Endothelial cell of umbilical vein (primary cell): ENCODE results near the gene SOAT1. TPM values are rescaled to one million over a fixed set of nuclear protein-coding genes. Genes with fewer than 3 reads are reported as not detected.

ENCODE experiments used
- BruUV-seq: library from RNA; stranded (reverse); fragments of 400-500 nt; replicated peaks from 2 replicates; lab custom pipeline; 2021; lab: Mats Ljungman, UMichigan
- CTCF ChIA-PET: fragments of 300-600, 350-600 bp; sonication (Branson Sonifier 250); formaldehyde crosslinking; loops from one replicate; lab custom pipeline; 2021; ENCODE audit warnings: antibody characterized with exemption, inconsistent platforms; lab: Charles Lee
- POLR2A ChIA-PET: fragments of 300-600, 350-600 bp; sonication (Branson Sonifier 250); formaldehyde crosslinking; loops from one replicate; lab custom pipeline; 2021; ENCODE audit warnings: antibody characterized with exemption, inconsistent platforms; lab: Charles Lee
- DNase-seq: peaks from one replicate; pipeline ENCODE4 v3.0.0-alpha.2; 2011; ENCODE audit warnings: low read depth, low spot score
- FAIRE-seq: peaks from 2 replicates; lab custom pipeline; 2011; peaks lifted over from hg19 to GRCh38; lab: Jason Lieb, UNC
- H2AFZ ChIP-seq: 2 replicates; pipeline ENCODE4 v1.6.0; 2012; ENCODE audit warnings: low read depth, low read length, control low read depth, inconsistent platforms
- H3K27ac ChIP-seq: 2 replicates; pipeline ENCODE4 v1.5.1; 2011; ENCODE audit warnings: low read depth, mild to moderate bottlenecking, control low read depth, low read length, moderate library complexity; ENCODE audit not compliant: insufficient read depth
- H3K27me3 ChIP-seq, 2 experiments: 2 replicates each; pipeline versions ENCODE4 v1.6.0 to v1.6.1; 2011; ENCODE audit warnings: low read length in 2 of 2, mixed read lengths in 1 of 2; ENCODE audit not compliant: control insufficient read depth in 2 of 2, insufficient read depth in 2 of 2
- H3K36me3 ChIP-seq, 2 experiments: 2 replicates in 1 of 2; 3 replicates in 1 of 2; pipeline ENCODE4 v1.5.1; 2011; ENCODE audit warnings: low read length in 2 of 2, mild to moderate bottlenecking in 1 of 2, moderate library complexity in 1 of 2; ENCODE audit not compliant: control insufficient read depth in 2 of 2, insufficient read depth in 2 of 2; ENCODE audit errors: extremely low read depth in 1 of 2
- H3K4me1 ChIP-seq: 3 replicates; pipeline ENCODE4 v1.5.1; 2011; ENCODE audit warnings: mild to moderate bottlenecking, low read length; ENCODE audit not compliant: control insufficient read depth, insufficient read depth; ENCODE audit errors: extremely low read depth
- H3K4me2 ChIP-seq: 2 replicates; pipeline ENCODE4 v1.6.1; 2011; ENCODE audit warnings: low read length, control low read depth, mixed read lengths; ENCODE audit not compliant: insufficient read depth
- H3K4me3 ChIP-seq, 3 experiments: fragments of 200-600 bp in 1 of 3; sonication (generic), shearing (Covaris generic) in 1 of 3; replicated peaks in 1 of 3; 2 replicates each; pipeline ENCODE4 v1.5.1; 2011 to 2016; ENCODE audit warnings: control low read depth in 3 of 3, low read length in 3 of 3, mild to moderate bottlenecking in 2 of 3, inconsistent platforms in 1 of 3, low read depth in 1 of 3, moderate library complexity in 1 of 3; ENCODE audit not compliant: insufficient read depth in 1 of 3
- H3K79me2 ChIP-seq: 2 replicates; pipeline ENCODE4 v1.6.0; 2012; ENCODE audit warnings: low read length, inconsistent platforms; ENCODE audit not compliant: control insufficient read depth, insufficient read depth
- H3K9ac ChIP-seq: replicated peaks from 2 replicates; pipeline ENCODE3; 2011; ENCODE audit warnings: low read length, control low read depth; ENCODE audit not compliant: insufficient read depth; ENCODE audit errors: extremely low read depth
- H3K9me1 ChIP-seq: replicated peaks from 3 replicates; pipeline ENCODE4 v1.6.0; 2011; ENCODE audit warnings: mild to moderate bottlenecking, low read length; ENCODE audit not compliant: control insufficient read depth, insufficient read depth; ENCODE audit errors: extremely low read depth
- H3K9me3 ChIP-seq: replicated peaks from 2 replicates; pipeline ENCODE4 v1.5.1; 2012; ENCODE audit warnings: low read length, inconsistent platforms; ENCODE audit not compliant: control insufficient read depth, insufficient read depth
- H4K20me1 ChIP-seq: replicated peaks from 2 replicates; pipeline ENCODE3; 2011; ENCODE audit warnings: mild to moderate bottlenecking, low read length; ENCODE audit not compliant: control insufficient read depth, insufficient read depth; ENCODE audit errors: extremely low read depth
- EZH2 ChIP-seq: IDR thresholded peaks from 2 replicates; pipeline ENCODE4 v1.6.1; 2012; ENCODE audit warnings: borderline replicate concordance, low read depth, mild to moderate bottlenecking, moderate library complexity, low read length, inconsistent platforms; ENCODE audit not compliant: severe bottlenecking
- FOS ChIP-seq: IDR thresholded peaks from 2 replicates; pipeline ENCODE4 v1.6.1; 2011; ENCODE audit warnings: mild to moderate bottlenecking, low read length, moderate library complexity, borderline replicate concordance; ENCODE audit not compliant: insufficient read depth
- JUN ChIP-seq: IDR thresholded peaks from 2 replicates; pipeline ENCODE4 v1.6.1; 2011; ENCODE audit warnings: borderline replicate concordance, low read depth; ENCODE audit not compliant: insufficient read length, insufficient read depth
- MYC ChIP-seq: IDR thresholded peaks from one replicate; pipeline ENCODE4 v1.6.1; 2011; ENCODE audit warnings: mild to moderate bottlenecking, low read depth, low read length
- POLR2A ChIP-seq: IDR thresholded peaks from 2 replicates; pipeline ENCODE4 v1.6.1; 2012; ENCODE audit warnings: low read depth, mild to moderate bottlenecking, control low read depth, low read length
- POLR2AphosphoS5 ChIP-seq: IDR thresholded peaks from 2 replicates; pipeline ENCODE4 v1.6.1; 2012; ENCODE audit warnings: low read depth, mild to moderate bottlenecking, control low read depth, low read length, moderate library complexity; ENCODE audit not compliant: insufficient read depth
- dilution Hi-C: fragments of 300-500 bp; cut with MboI; formaldehyde crosslinking; loops from one replicate; pipeline ENCODE4 v1.15.0; 2019; ENCODE audit warnings: low sequenced_read_pairs; ENCODE audit not compliant: extremely low pct_ligation_motif_present
- intact Hi-C: fragments of 100-400 bp; cut with micrococcal nuclease; formaldehyde crosslinking; loops from one replicate; pipeline ENCODE4 v1.10.0; 2022
- polyA plus RNA-seq, 4 experiments: library from polyadenylated mRNA; depleted of rRNA in 3 of 4; stranded (reverse) in 3 of 4; unstranded in 1 of 4; fragments of >200 nt; gene quantifications; 2 replicates each; pipeline versions ENCODE4 v1.2.1 to v1.2.3, GENCODE V29; 2011 to 2012; ENCODE audit warnings: missing spikeins in 1 of 4
- total RNA-seq: library from RNA; stranded (reverse); gene quantifications from 2 replicates; pipeline ENCODE4 v1.2.3, GENCODE V29; 2021
- TF ChIP-seq, protein P1 (sequence below): IDR thresholded peaks from 2 replicates; pipeline ENCODE4 v1.6.1; 2011; ENCODE audit not compliant: insufficient read depth, insufficient read length
- TF ChIP-seq, protein P2 (sequence below), 2 donors: IDR thresholded peaks; 1 replicate in 1 of 2; 2 replicates in 1 of 2; pipeline ENCODE4 v1.5.1; 2011; ENCODE audit warnings: low read length in 2 of 2, mild to moderate bottlenecking in 2 of 2, moderate library complexity in 2 of 2, control low read depth in 1 of 2, inconsistent platforms in 1 of 2, low read depth in 1 of 2; ENCODE audit not compliant: insufficient read depth in 1 of 2; ENCODE audit errors: extremely low read depth in 1 of 2

The SOAT1 gene
- total and polyA plus RNA-seq, 2 donors (not counting 3 experiments of a cell fraction or from before 2014, with no cell fraction given) = 14.0 to 38.2 TPM

DNA sequence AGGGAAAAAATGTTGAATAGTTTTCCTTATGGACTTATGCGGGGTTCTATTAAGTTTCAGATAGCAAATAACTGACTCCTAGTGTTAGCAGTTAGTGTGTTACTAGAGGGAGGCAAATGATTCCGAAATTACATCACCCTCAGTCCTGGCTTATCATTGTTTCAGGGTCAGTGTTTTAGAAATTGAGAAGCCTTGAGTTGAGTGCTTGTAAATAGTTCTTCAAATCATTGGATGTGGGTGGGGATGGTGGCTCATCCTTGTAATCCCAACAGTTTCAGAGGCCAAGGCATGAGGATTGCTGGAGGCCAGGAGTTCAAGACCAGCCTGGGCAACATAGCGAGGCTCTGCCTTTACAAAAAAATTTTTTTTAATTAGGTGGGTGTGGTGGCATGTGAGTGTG lies 21.3 kb downstream of the SOAT1 start:
- H3K79me2 ChIP-seq = peaks cover 20% of the 10 kb centered on the region
- no peak overlapping the region for H3K4me2 ChIP-seq
- no peaks in the 10 kb centered on the region for H3K27me3 ChIP-seq
- no peak overlapping the region for H2AFZ ChIP-seq
- DNase-seq (no peak), FAIRE-seq (no peak)
- dilution Hi-C loops = no loop called here
- H3K9me3 ChIP-seq = no peaks in the 10 kb centered on the region
- ChIA-PET POLR2A (no interaction called here), CTCF (no interaction called here)
- H3K4me3 ChIP-seq = no peak overlapping the region
- intact Hi-C loops = no loop called here
- peaks cover 2% of the 10 kb centered on the region for H3K9me1 ChIP-seq
- no peak overlapping the region for H3K27ac ChIP-seq
- BruUV-seq = no TSS peak
- no peaks in the 10 kb centered on the region for H4K20me1 ChIP-seq
- no peak for TF ChIP-seq MYC
- TF ChIP-seq POLR2AphosphoS5 = no peak
- TF ChIP-seq, protein P1, sequence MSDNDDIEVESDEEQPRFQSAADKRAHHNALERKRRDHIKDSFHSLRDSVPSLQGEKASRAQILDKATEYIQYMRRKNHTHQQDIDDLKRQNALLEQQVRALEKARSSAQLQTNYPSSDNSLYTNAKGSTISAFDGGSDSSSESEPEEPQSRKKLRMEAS = no peak
- no peak for TF ChIP-seq FOS
- no peak for TF ChIP-seq EZH2
- no peak for TF ChIP-seq POLR2A
- TF ChIP-seq JUN = no peak
- TF ChIP-seq, protein P2, sequence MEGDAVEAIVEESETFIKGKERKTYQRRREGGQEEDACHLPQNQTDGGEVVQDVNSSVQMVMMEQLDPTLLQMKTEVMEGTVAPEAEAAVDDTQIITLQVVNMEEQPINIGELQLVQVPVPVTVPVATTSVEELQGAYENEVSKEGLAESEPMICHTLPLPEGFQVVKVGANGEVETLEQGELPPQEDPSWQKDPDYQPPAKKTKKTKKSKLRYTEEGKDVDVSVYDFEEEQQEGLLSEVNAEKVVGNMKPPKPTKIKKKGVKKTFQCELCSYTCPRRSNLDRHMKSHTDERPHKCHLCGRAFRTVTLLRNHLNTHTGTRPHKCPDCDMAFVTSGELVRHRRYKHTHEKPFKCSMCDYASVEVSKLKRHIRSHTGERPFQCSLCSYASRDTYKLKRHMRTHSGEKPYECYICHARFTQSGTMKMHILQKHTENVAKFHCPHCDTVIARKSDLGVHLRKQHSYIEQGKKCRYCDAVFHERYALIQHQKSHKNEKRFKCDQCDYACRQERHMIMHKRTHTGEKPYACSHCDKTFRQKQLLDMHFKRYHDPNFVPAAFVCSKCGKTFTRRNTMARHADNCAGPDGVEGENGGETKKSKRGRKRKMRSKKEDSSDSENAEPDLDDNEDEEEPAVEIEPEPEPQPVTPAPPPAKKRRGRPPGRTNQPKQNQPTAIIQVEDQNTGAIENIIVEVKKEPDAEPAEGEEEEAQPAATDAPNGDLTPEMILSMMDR (IDR thresholded peaks at IDR 0.05; ENCODE audit: extremely low read depth in 1 of 2, insufficient read depth in 1 of 2, low read depth in 1 of 2, low read length in 2 of 2) = no peak
- no peaks in the 10 kb centered on the region for H3K36me3 ChIP-seq
- H3K9ac ChIP-seq = no peak overlapping the region
- H3K4me1 ChIP-seq = no peaks in the 10 kb centered on the region
